NCI-H510A treated with DMSO at 0.1 percent for 48 hours (cell line): ENCODE data around the gene COA6.
"Not testable (repeated sequence)": the region's sequence is repeated elsewhere in the genome, so short reads cannot be mapped to it uniquely, and the experiment has no call there.

Experiments used
- DNase-seq: peaks from one replicate; lab custom pipeline; 2025; lab: John Stamatoyannopoulos, UW

The COA6 gene

DNA sequence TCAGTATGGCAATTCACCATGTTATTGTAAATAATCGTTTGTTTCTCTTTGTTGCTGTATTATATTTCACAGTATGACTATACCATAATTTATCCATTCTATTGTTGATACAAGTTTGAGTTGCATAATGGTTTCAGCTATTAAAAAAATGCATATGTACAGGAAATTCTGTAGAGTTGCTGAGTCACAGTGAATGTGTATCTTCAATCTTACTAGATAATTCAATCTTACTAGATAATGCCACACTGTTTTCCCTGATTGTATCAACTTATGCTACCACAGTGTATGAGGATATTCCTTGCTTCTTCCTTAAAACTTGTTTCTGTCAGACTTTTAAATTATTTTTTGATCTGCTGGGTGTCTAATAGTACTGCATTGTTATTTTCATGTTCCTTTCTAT lies 3.5 kb upstream of the COA6 start:
- DNase-seq, result no peak

DNA sequence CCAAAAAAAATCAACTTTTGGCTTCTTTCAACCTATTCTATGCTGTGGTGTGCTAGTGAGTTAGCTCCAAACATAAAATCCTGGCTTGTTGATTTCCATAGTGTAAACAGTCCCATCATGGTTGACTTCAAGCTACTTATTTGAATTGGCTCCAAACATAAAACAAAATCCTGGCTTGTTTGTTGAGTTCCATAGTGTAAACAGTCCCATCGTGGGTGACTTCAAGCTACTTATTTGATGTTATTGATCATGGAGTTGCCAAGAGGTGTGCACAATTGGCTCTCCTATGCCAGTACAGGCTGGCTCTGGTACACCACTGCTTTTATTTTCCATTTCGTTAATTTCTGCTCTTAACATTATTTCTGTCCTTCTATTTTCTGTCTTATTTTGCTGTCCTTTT lies 1.8 kb upstream of the COA6 start:
- no peak for DNase-seq

- no peak for DNase-seq
These were observed 1.1 kb upstream of the COA6 start for GRCh38 chr1:234372011-234372757.

GRCh38 chr1:234373959-234374254 lies 651 bp downstream of the COA6 start:
- DNase-seq, result no peak

DNA sequence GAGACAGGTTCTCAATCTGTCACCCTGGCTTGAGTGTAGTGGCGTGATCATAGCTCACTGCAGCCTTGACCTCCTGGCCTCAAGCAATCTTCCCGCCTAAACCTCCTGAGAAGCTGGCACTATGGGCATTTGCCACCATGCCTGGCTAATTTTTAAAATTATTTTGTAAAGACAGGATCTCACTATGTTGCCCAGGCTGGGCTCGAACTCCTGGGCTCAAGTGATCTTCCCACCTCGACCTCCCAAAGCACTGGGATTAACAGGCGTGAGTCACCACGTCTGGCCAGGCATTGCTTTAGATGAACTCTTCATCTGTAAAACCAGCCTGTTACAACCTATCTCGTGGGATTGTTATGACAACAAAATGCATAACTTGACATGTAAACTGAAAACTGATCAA lies 2.4 kb downstream of the COA6 start:
- no peak for DNase-seq

DNA sequence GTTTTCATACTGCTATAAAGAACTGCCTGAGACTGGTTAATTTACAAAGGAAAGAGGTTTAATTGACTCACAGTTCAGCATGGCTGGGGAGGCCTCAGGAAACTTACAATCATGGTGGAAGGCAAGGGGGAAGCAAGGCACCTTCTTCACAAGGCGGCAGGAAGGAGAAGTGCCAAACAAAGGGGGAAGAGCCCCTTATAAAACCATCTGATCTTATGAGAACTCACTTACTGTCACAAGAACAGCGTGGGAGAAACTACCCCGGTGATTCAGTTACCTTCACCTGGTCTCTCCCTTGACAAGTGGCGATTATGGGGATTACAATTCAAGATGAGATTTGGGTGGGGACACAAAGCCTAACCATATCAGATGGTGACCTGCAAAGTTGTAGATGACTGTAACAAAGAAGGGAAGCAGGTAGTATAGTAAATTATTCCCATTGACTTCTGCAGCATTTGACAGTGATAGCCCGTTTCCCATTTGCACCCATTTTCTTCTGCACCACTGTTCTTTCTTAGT lies 6.4 kb downstream of the COA6 start:
- not testable (repeated sequence) for DNase-seq

DNA sequence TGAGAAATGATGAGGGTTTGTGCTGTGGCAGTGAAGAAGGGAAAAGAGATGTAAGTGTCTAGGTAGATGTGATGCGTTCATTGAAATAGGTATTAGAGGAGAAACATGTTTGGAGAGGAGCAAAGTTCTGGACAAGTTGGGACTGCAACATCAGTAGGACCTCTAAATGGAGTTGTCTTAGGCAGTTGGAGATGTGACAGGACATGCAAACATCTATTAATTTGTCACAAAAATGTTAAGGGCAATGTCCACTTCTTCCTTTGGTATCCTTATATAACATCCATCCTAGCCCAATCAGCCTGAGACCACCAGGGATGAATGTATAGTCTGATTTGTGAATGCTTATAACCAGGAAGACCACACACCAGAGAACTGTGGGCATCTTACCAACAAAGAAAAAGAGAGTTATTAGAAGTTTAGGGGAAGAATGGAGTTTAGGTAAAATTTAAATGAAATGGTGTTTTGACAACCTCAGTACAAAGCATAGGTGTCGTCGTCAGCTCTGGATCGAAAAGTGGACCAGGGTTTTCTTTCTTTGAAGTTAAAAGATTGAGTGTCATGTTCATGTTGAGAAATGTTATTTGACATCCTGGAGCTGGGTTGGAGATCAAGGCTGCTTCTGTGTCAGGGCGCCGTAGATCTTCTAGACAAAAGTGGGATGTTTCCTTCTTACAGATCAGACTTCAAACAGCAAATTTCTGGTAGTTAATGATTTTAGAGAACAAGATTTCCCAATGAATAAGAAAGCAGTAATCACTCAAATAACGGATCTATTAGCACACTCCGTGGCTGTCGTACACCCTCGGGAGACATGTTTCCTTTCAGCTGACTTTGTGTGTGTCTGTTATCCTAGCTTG lies 8.7 kb downstream of the COA6 start:
- no peak for DNase-seq

DNA sequence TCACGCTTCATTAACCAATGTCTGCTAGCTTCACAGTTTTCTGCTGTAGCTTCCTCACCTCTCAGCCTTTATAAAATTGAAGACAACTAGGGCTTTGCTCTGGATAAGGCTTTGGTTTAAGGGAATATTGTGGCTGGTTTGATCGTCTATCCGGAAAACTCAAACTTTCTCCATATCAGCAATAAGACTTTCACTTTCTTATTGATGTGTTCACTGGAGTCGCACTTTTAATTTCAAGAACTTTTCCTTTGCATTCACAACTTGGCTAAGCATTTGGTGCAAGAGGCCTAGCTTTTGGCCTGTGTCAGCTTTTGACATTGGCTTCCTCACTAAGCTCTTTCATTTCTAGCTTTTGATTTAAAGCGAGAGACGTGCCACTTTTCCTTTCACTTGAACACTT lies 12.9 kb downstream of the COA6 start:
- DNase-seq, result no peak

DNA sequence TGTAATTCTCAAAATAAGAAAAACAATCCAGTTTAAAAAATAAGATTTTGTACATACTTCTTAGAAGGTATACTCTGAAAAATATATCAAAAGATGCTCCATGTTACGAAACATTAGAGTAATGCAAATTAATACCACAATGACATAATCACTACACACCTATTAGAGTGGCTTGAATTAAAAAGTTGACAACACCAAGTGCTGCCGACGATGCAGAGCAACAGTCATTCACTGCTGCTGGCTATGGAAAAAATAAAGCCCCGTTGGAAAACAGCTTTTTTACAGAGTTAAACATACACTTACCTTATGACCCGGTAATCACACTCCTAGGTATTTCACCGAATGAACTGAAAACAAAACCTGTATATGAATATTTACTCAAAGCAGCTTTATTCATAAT lies 14.8 kb downstream of the COA6 start:
- no peak for DNase-seq

GRCh38 chr1:234393190-234393589 lies 19.9 kb downstream of the COA6 start:
- DNase-seq, result no peak

- DNase-seq, result no peak
These were observed 22.0 kb downstream of the COA6 start for GRCh38 chr1:234395297-234395696.

DNA sequence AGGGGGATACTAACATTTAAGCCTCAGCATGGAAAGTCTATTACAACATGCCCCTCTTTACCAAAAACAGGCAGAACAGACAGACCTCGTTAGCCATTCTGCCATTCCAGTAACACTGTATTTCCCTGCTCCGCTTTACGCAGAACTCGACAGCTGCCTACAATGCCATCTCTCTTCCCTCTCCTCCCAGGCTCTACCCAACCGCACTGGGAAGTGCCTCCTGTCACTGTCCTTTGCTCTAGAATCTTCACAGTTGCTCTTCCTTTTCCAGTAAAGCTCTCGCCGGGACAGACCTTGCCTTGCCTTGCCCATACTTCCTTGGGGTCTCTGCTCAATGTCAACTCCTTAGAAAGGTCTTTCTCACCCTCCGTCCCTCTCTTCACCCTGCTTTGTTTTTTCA lies 22.8 kb downstream of the COA6 start:
- DNase-seq, result no peak

DNA sequence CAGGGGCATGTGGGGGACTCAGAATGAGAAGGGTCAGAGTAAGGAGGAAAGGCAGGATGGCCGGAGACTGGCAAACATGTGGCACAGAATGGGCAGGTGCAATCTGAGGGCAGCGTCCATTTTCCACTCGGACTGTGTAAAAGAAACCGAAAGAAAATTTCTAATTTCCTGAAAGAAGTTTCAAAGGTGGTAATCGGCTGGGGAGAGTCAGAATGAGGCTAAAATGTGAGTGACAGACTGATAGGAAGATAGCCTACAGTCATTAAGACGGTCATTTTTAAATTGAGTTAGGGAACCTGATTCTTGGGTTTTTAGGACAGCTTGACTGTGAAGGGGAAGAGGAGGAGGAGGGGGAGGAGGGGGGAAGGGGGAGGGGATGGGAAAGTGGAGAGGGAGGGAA lies 23.6 kb downstream of the COA6 start:
- DNase-seq, result no peak

DNA sequence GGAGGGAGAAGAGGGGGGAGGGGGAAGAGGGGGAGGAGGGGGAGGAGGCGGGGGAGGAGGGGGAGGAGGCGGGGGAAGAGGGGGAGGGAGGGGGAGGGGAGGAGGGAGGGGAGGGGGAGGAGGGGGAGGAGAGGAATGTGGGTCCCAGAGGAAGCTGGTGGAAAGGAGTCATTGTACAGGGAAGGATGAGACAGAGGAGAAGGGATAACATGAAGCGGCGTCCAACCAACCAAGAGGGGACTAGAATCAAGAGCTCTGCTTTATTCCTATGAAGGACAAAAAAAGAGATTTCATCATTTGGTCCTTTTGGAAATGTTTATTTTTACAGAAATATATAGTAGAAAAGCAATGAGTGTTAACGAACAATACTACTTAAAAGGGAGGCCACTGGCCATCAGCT lies 24.5 kb downstream of the COA6 start:
- DNase-seq, result no peak

- DNase-seq, result no peak
These were observed 25.7 kb downstream of the COA6 start for GRCh38 chr1:234398849-234399381.

GRCh38 chr1:234399515-234399914 lies 26.3 kb downstream of the COA6 start:
- DNase-seq, result not testable (repeated sequence)

DNA sequence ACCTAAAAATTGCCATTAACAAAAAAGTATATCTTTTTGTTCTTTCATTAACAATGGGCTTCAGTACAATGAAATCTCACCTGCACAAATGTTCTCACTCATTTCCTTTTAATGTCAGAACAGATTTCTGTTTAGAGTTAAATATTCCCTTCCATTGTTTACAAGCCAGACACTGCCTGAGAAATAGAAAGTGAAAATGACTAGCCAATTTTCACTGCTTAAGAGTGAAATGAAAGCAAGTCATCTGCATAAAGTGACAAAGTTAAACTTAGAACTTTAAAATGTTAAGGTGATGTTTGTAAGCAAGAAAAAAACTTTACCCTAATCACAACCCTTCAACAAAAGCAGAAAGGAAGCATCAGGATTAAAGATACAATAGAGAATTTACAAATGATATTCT lies 27.5 kb downstream of the COA6 start:
- no peak for DNase-seq

GRCh38 chr1:234401658-234402057 lies 28.4 kb downstream of the COA6 start:
- no peak for DNase-seq

GRCh38 chr1:234402939-234403338 lies 29.7 kb downstream of the COA6 start:
- DNase-seq, result no peak

DNA sequence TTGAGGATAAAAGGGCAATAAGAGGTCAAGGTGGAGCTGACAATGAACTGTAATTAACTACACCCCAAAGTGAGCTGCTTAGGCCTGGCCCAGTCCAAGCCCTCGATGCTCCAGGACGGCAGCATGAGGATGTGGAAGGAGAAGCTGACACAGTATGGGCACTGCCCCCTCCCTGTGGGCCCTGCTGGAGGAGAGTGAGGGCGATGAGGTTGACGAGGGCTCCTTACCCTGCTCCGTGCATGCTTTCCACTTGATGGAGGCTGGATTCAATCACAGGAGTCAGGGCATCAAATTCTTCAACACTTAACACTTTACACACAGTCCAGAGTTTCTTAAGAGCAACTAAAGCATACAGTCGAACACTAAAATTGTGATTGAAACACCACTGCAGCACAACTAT lies 32.4 kb downstream of the COA6 start:
- no peak for DNase-seq

- DNase-seq, result no peak
These were observed 33.6 kb downstream of the COA6 start for GRCh38 chr1:234406871-234407270.

- no peak for DNase-seq
These were observed 35.5 kb downstream of the COA6 start for GRCh38 chr1:234408757-234409156.

DNA sequence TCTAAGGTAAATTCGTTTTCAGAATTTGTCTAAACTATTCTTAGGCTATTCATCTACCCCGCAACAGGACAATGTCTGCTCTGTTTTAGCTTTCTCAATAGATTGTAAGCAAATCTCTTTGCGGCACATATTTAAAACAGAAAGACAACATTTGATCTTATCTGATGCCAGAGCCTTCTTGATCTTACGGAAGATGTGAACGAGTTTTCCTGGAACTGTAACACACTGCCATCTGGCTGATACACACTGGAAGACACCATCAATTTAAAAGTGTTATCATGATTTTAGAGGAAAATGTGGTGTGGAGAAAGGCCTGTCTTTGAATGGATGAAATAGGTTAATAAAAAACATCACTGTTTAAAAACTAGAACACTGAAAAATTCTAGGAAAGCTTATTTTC lies 36.1 kb downstream of the COA6 start:
- no peak for DNase-seq
